Suppressor macrophage (primary cell): ENCODE results near the gene CCN2.
"Not testable (repeated sequence)": the region's sequence is repeated elsewhere in the genome, so short reads cannot be mapped to it uniquely, and the experiment has no call there.

Experiments
- DNase-seq, 4 experiments: peaks; one replicate each; pipeline ENCODE4 v3.0.0-alpha.2; 2020 to 2022

The CCN2 gene

DNA sequence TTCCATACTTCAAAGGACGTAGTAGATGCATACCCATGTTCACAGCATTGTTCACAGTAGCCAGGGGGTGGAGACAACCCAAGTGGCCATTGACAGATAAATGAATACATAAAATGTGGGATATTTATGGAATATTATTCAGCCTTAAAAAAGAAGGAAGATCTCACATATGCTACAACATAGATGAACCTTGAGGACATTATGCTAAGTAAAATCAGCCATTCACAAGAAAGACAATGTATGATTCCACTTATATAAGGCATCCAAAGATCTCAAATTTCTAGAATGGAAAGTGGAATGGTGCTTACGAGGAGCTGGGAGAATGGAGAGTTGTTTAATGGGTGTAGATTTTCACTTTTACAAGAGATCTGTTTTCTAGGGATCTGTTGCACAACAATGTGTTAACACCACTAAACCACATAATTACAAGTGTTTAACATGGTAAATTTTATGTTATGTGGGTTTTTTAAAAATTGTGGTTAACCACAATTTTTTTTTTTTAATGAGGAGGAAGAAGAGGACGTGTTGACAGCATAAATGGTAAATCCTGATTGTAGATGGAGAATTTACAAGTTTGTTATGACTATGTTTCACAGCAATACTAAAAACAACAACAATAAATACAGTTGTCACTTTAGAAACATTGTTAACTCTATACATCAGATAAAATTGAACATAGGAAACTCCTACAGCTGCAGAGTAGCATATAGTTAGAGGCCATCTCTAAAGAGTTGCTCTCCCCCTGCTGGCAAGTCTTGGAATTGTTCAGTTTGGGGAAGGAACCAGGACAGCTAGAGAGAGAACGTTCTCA lies 41.6 kb downstream of the CCN2 start:
- peak; percentile 69 to 87 (median 82) for DNase-seq

DNA sequence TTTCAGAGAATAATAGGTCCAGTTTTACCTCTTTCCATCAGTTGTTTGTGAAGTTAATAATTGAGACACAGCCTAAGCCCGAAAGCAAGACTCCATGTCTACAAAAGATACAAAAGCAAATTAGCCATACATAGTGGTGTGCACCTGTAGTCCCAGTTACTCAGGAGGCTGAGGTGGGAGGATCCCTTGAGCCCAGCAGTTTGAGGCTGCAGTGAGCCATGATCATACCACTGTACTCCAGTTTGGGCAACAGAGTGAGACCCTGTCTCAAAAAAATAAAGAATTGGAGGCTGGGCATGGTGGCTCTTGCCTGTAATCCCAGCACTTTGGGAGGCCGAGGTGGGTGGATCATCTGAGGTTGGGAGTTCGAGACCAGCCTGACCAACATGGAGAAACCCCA lies 42.4 kb downstream of the CCN2 start:
- DNase-seq: not testable (repeated sequence)

- DNase-seq: not testable (repeated sequence)
Measured at GRCh38 chr6:131903734-131904133, 47.4 kb downstream of the CCN2 start.

- DNase-seq: not testable (repeated sequence)
Measured at GRCh38 chr6:131901326-131901873, 49.8 kb downstream of the CCN2 start.

DNA sequence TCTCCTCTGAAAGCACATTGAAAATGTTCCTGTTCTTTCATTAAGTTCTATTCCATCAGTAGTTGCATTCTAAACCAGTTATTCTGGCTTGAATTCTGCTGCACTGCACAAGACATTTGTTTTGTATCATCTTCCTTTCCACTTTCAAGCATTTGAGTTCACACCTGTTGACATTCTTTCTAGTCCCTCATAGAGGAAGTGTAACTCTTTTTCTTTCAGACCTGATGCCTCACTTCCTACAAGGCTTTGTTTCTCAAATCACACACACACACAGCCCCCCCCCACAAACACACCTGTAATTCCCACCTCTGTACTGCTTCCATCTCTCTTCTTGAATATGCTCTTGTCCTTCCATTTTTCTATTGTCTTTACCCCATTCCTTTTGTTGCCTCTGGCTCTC lies 50.9 kb downstream of the CCN2 start:
- DNase-seq: no peak

DNA sequence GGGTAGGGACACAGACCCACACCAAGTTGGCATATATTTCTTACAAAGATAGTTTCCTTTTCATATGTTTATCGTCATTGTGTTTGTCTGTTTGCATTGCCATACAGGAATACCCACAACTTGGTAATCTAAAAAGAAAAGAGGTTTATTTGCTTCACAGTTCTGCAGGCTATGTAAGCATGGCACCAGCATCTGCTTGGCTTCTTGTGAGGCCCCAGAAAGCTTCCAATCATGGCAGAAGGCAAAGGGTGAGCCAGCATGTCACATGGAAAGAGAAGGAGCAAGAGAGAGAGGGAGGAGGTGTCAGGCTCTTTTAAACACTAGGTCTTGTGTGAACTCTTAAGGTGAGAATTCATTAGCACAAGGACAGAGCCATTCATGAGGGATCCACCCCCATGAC lies 52.5 kb downstream of the CCN2 start:
- no peak for DNase-seq
